HG03439 (cell line): ENCODE results near the gene RBM19.
"Not testable (repeated sequence)": the region's sequence is repeated elsewhere in the genome, so short reads cannot be mapped to it uniquely, and the experiment has no call there.

Experiments
- ATAC-seq: cut with Tn5 transposase; IDR thresholded peaks from one replicate; pipeline ENCODE4 v1.9.1; 2021; ENCODE audit warnings: mild to moderate bottlenecking, moderate library complexity; ENCODE audit not compliant: unreplicated experiment

Gene RBM19

DNA sequence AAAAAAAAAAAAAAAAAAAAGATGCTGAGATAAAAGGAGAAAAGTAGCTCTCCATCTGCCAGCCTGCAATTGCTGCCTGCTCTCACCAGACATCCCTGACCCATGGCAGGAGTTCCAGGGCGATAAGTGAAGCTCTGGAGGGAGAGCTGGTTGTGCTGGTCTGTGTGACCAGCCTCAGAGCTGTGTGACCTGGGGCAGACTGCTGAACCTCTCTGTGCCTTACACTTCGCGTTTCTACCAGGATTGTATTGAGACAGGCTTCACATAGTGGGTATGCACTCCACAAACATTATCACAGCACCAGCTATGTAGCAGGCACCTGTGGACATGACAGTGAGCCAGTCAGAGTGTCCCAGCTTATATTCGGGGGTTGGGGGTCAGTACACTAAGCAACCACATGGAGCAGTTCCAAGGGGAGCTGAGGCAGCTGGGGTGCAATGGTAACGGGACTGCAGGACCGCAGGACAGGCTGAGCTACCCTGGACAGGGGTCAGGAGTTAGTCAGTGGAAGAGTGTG is 57.5 kb downstream of the RBM19 start:
- no peak for ATAC-seq

DNA sequence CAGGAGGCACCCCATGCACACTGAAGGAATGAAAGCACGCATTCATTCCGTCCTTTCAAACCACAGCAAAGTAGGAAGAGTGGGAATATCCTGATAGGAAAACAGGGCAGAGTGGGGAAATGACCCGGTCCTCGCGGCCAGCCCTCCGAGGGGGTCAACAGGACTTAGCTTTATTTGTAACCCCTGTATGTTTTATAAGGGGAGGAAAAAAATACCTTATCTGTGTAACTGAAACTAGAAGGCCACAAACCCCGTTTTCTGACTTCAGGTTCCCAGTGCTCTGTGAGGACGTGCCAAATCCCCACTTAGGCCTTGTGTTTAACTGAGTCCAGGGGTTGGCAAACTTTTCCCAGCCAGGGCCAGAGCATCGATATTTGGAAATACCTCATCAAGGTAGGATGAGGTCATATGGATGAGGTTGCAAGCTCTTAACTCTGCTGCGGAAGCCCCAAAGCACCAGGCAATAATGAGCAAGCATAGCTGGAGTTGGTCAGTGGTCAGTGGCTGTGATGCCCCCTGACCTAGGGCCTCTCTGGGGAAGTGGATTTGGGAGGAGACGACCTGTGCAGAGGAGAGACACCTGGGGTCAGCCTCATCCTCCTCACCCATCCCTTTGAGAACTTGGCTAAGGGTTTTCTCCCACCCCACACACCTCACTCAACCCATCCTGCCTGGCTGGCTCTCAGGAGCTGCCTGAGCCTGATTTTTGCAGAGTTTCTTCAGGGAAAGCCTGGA is 58.5 kb downstream of the RBM19 start:
- no peak for ATAC-seq

- ATAC-seq: no peak
Observed at GRCh38 chr12:113906411-113907200, 59.5 kb downstream of the RBM19 start.

DNA sequence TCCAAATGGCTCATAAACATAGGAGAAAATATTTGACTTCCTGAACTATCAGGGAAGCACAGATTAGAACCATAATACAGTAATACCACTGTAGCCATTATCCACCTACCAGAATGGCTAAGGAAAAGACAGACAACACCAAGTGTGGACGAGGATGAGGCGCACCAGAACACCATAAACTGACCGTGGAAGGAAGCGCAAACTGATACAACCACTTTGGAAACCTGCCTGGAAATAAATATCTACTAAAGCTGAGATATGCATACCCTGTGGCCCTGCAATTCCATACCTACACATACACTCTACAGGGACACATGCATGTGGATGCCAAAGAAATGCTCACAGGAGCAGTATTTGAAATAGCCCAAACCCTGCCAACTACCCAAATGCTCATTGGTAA is 60.3 kb downstream of the RBM19 start:
- ATAC-seq: no peak

DNA sequence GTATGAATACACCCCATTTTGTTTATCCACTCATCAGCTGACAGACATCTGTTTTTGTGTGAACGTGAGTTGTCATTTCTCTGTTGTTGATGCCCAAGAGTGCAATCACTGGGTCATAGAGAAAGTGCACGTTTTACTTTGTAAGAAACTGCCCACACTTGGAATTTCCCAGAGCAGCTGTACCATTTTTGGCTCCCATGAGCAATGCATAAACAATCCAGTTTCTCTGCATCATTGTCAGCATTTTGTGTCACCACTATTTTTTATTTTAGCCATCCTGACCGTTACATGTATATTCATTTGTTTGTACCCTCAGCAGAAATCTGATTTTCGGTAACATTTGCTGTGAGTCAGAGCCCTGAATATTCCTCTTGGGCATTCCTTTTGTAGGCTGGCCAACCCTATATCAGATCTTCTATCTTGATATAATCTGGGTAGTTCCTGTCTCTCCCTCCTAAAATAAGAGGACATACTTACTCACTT is 62.7 kb downstream of the RBM19 start:
- no peak for ATAC-seq

DNA sequence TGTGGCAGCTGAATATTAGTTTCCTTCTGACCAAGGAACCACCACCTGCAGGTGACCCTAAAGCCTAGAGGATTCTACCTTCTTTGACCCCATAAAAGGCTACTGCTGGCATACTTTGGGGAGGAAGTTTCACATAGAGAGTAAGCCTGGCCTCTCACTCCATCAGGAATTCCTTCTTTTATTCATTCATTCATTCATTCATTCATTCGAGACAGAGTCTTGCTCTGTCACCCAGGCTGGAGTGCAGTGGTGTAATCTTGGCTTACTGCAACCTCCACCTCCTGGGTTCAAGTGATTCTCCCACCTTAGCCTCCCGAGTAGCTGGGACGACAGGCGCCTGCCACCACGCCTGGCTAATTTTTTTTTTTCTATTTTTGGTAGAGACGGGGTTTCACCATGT is 64.8 kb downstream of the RBM19 start:
- not testable (repeated sequence) for ATAC-seq

- no peak for ATAC-seq
Observed at GRCh38 chr12:113900716-113901115, 65.4 kb downstream of the RBM19 start.

DNA sequence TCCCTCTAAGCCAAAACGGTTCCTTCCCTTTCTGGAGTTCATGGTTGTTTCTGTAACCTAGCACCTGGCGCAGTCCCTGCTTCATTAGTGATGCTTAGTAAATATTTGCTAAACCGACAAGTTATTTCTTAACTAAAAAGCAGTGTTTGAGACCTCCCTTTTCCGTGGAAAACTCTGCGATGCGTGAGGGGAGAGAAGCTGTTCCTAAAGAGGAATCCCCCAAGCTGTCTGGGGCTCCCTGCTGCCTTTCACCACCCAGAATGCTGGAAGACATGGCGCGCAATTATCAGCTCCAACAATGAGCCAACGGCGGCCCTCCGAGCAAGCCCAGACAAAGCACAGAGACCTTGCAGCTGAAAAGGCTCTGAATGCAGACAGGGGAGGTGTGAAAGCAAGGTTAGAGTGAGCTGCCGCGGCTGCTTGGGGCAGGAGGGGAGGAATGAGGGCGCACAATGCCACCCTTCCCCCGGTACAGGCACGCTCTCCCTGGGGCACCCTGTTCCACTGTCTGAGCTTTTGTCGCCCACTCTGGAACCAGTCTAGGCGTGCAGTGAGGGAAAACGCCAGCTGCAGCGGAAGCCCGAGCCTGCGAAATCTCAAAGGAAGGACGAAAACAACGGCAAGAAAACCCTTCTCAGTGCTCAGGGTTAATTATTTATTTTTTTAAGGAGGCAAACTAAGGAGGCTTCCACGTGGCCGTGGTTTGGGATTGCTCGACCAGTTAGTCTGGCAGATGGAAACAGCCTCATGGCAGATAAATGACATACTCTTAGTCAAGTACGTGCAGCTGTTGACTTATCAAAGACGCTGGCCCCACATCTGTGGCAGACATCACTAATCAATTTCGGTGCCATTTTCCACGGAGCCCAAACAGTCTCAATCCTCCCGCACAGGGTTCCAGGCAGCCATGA is 66.3 kb downstream of the RBM19 start:
- no peak for ATAC-seq

- no peak for ATAC-seq
Observed at GRCh38 chr12:113899042-113899560, 67.0 kb downstream of the RBM19 start.

DNA sequence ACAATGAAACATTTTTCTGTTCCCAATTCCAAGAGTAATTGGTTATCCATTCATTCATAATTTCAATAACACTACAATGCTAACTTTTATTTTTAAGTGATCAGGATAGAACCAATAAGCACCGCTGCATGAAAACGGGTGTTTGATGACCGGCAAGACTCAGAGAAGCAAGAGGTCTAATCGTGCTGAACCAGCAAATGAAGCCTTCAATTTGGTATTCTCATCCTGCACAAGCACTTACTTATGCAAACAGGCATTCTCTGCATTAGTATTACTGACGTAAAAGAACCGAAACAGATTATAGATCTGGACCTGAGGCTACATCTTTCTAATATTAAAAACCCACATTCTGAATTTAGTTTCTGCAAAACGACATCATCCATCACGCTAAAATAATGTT is 67.7 kb downstream of the RBM19 start:
- ATAC-seq: no peak

DNA sequence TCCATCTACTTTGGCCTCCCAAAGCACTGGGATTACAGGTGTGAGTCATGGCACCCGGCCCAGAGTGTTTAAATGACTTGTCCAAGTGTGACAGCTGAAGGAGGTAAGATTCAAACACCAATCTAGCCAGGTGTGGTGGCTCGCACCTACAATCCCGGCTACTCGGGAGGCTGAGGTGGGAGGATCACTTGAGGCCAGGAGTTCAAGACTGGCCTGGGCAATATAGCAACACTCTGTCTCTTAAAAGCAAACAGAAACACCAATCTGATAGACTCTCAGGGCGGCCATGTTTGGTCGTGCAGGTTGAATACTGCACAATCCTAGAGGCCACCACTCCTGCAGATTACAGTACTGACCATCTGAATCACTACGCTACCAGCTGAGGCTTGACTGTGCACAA is 68.7 kb downstream of the RBM19 start:
- no peak for ATAC-seq

- no peak for ATAC-seq
Observed at GRCh38 chr12:113896841-113897240, 69.3 kb downstream of the RBM19 start.

DNA sequence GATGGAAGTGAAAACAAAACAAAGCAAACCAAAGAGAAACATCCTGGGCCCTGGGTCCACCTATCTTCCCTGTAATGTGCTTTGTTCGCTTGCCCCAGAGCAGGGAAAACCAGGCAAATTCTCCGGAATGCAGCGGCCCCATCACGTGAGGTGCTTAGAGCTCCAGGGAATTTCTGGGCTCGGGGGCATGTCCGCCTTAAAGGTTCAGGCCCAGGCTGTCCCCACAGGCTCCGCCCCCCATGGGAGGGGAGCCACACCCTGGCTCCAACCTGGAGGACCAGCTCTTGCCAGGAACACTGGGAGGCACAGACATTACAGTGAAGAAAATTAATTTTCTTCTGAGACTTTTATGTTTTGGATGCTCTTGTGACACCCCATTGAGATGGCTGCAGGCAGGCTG is 69.9 kb downstream of the RBM19 start:
- no peak for ATAC-seq

GRCh38 chr12:113895176-113895575 is 70.9 kb downstream of the RBM19 start:
- no peak for ATAC-seq

GRCh38 chr12:113894697-113895096 is 71.4 kb downstream of the RBM19 start:
- ATAC-seq: no peak

GRCh38 chr12:113893221-113893620 is 72.9 kb downstream of the RBM19 start:
- no peak for ATAC-seq

- no peak for ATAC-seq
Observed at GRCh38 chr12:113892556-113892955, 73.6 kb downstream of the RBM19 start.

GRCh38 chr12:113891739-113892520 is 74.2 kb downstream of the RBM19 start:
- ATAC-seq: no peak

GRCh38 chr12:113891167-113891692 is 74.9 kb downstream of the RBM19 start:
- no peak for ATAC-seq
